Natural killer cell (primary cell): ENCODE data around the gene SPEN. TPM values are rescaled to one million over a fixed set of nuclear protein-coding genes. Genes with fewer than 3 reads are reported as not detected.
"Not testable (repeated sequence)": the region's sequence is repeated elsewhere in the genome, so short reads cannot be mapped to it uniquely, and the experiment has no call there.

Experiments
- ATAC-seq, 3 donors: fragments of 150-1000 bp in 2 of 3; fragments of 200-7000 bp in 1 of 3; cut with Tn5 transposase; 1 replicate in 1 of 3; 2 replicates in 2 of 3; pipeline ENCODE4 v1.10.0; 2021; ENCODE audit warnings: mild to moderate bottlenecking in 2 of 3, moderate library complexity in 2 of 3
- DNase-seq, 2 donors: peaks; one replicate each; pipeline versions ENCODE4 v3.0.0 to v3.0.0-alpha.2; 2013 to 2021; ENCODE audit warnings: mixed read lengths in 1 of 2
- H3K27ac ChIP-seq: one replicate; pipeline ENCODE4 v1.5.1; 2013; ENCODE audit warnings: mild to moderate bottlenecking, low read length
- H3K27me3 ChIP-seq: one replicate; pipeline ENCODE4 v1.6.1; 2013; ENCODE audit warnings: low read length; ENCODE audit not compliant: control insufficient read depth, insufficient read depth
- H3K36me3 ChIP-seq: one replicate; pipeline ENCODE4 v1.6.1; 2013; ENCODE audit warnings: low read length; ENCODE audit not compliant: control insufficient read depth, insufficient read depth
- H3K4me1 ChIP-seq: one replicate; pipeline ENCODE4 v1.6.1; 2013; ENCODE audit warnings: low read length; ENCODE audit not compliant: control insufficient read depth, insufficient read depth
- H3K4me3 ChIP-seq: one replicate; pipeline ENCODE4 v1.5.1; 2013; ENCODE audit warnings: low read length
- H3K9me3 ChIP-seq: one replicate; pipeline ENCODE4 v1.6.1; 2013; ENCODE audit warnings: low read length; ENCODE audit not compliant: control insufficient read depth, insufficient read depth
- H3K27ac Mint-ChIP-seq, 2 donors: one replicate each; pipeline ENCODE4 v1.8.0; 2022; ENCODE audit warnings: mild to moderate bottlenecking in 2 of 2, mixed read lengths in 2 of 2, moderate library complexity in 1 of 2
- H3K27me3 Mint-ChIP-seq, 2 donors: one replicate each; pipeline ENCODE4 v1.8.0; 2022; ENCODE audit warnings: low read depth in 2 of 2, mixed read lengths in 2 of 2
- H3K36me3 Mint-ChIP-seq: one replicate; pipeline ENCODE4 v1.8.0; 2022; ENCODE audit warnings: mixed read lengths
- H3K4me1 Mint-ChIP-seq, 2 donors: one replicate each; pipeline ENCODE4 v1.8.0; 2022; ENCODE audit warnings: mixed read lengths in 2 of 2
- H3K4me3 Mint-ChIP-seq: one replicate; pipeline ENCODE4 v1.8.0; 2022; ENCODE audit warnings: mild to moderate bottlenecking, moderate library complexity, mixed read lengths
- H3K9me3 Mint-ChIP-seq, 2 donors: one replicate each; pipeline ENCODE4 v1.8.0; 2022; ENCODE audit warnings: mixed read lengths in 2 of 2
- CTCF ChIP-seq: fragments of 200-600 bp; IDR thresholded peaks from one replicate; pipeline ENCODE4 v1.8.0; 2022; ENCODE audit warnings: antibody characterized with exemption
- WGBS: methylation state at CpG from one replicate; pipeline ENCODE4 v1.1.7; 2013; ENCODE audit warnings: missing lambda C conversion rate; ENCODE audit not compliant: insufficient coverage; 5-methylcytosine and 5-hydroxymethylcytosine counted together
- intact Hi-C: fragments of 100-400 bp; cut with micrococcal nuclease; formaldehyde crosslinking; loops from one replicate; pipeline ENCODE4 v1.14.2; 2022
- total RNA-seq, 4 donors: library from RNA; stranded (reverse); fragments of 120-200 nt in 1 of 4; gene quantifications; one replicate each; pipeline versions ENCODE4 v1.2.3 to v1.2.4, GENCODE V29; 2013 to 2022

The SPEN gene
- total RNA-seq, 3 donors from 2014 or later (not counting 1 experiment from before 2014, with no cell fraction given) = 98.1 to 114 (median 105) TPM

- Mint-ChIP-seq H3K4me1 (peaks cover 39 to 45% of the 10 kb centered on the region in 2 donors), H3K9me3 (no peaks in the 10 kb centered on the region), H3K27ac (peak overlapping the region; percentile 95 to 99), H3K4me3 (peak overlapping the region; percentile 96), H3K27me3 (no peaks in the 10 kb centered on the region), H3K36me3 (no peaks in the 10 kb centered on the region)
- Histone ChIP-seq H3K27me3 (no peaks in the 10 kb centered on the region), H3K9me3 (no peaks in the 10 kb centered on the region), H3K36me3 (no peaks in the 10 kb centered on the region), H3K4me3 (peak overlapping the region; percentile 80), H3K27ac (peak overlapping the region; percentile 96), H3K4me1 (peaks cover 40% of the 10 kb centered on the region)
- TF ChIP-seq CTCF = no peak
- ATAC-seq = peak; percentile 45 to 74 (median 62)
- intact Hi-C loops = loop anchor here (2.0 to 10.0 kb wide), 5 partner anchors 53 to 1070 kb away; partner anchors contain the start of gene SZRD1
- WGBS = under 1% methylated on average over 77 of the region's 77 CpGs
- peak; percentile 84 to 94 for DNase-seq
Measured at GRCh38 chr1:15834406-15835204, 12.9 kb upstream of the SPEN start.

GRCh38 chr1:15835205-15835740 is 12.2 kb upstream of the SPEN start:
- Mint-ChIP-seq H3K27me3 (no peaks in the 10 kb centered on the region), H3K27ac (peak overlapping the region; percentile 95 to 99), H3K9me3 (no peaks in the 10 kb centered on the region), H3K4me3 (peak overlapping the region; percentile 96), H3K4me1 (peaks cover 32 to 39% of the 10 kb centered on the region in 2 donors), H3K36me3 (no peaks in the 10 kb centered on the region)
- Histone ChIP-seq H3K27me3 (no peaks in the 10 kb centered on the region), H3K36me3 (no peaks in the 10 kb centered on the region), H3K9me3 (no peaks in the 10 kb centered on the region), H3K4me3 (peak overlapping the region; percentile 80), H3K4me1 (peaks cover 36% of the 10 kb centered on the region), H3K27ac (peak overlapping the region; percentile 96)
- under 1% methylated on average over 37 of the region's 37 CpGs for WGBS
- ATAC-seq = peak in 2 of 3 donors; percentile 0 to 3
- DNase-seq = peak in 1 of 2 donors; percentile 68
- no peak for TF ChIP-seq CTCF
- intact Hi-C loops = loop anchor here (2.0 to 10.0 kb wide), 4 partner anchors 82 to 1070 kb away; partner anchors contain the start of gene SZRD1

- Mint-ChIP-seq H3K4me1 (peaks cover 30 to 35% of the 10 kb centered on the region in 2 donors), H3K36me3 (no peaks in the 10 kb centered on the region)
- WGBS = 5% methylated on average over 56 of the region's 66 CpGs
Measured at GRCh38 chr1:15835741-15836510, 11.6 kb upstream of the SPEN start.

GRCh38 chr1:15836511-15836771 is 11.1 kb upstream of the SPEN start:
- H3K36me3 Mint-ChIP-seq, H3K27me3 Mint-ChIP-seq, H3K9me3 ChIP-seq, H3K27me3 ChIP-seq, ATAC-seq, H3K9me3 Mint-ChIP-seq, H3K36me3 ChIP-seq, DNase-seq: not testable (repeated sequence)
- 80% methylated on average over 14 of the region's 14 CpGs for WGBS
- peaks cover 32% of the 10 kb centered on the region for H3K4me1 ChIP-seq
- intact Hi-C loops = loop anchor here (5.0 to 10.0 kb wide), 3 partner anchors 81 to 1068 kb away; partner anchors contain the start of gene SZRD1
- H3K27ac ChIP-seq = peak overlapping the region; percentile 96
- H3K4me3 Mint-ChIP-seq = peak overlapping the region; percentile 96
- H3K4me1 Mint-ChIP-seq = peaks cover 30 to 35% of the 10 kb centered on the region in 2 donors
- H3K4me3 ChIP-seq = peak overlapping the region; percentile 80
- peak overlapping the region; percentile 95 to 99 for H3K27ac Mint-ChIP-seq

More at GRCh38 chr1:15835741-15836510, 11.6 kb upstream of the SPEN start:
- DNase-seq = peak; percentile 96 to 100
- no peaks in the 10 kb centered on the region for H3K9me3 ChIP-seq
- peaks cover 32% of the 10 kb centered on the region for H3K4me1 ChIP-seq
- Mint-ChIP-seq H3K27ac (peak overlapping the region; percentile 95 to 99), H3K27me3 (no peaks in the 10 kb centered on the region), H3K9me3 (no peaks in the 10 kb centered on the region), H3K4me3 (peak overlapping the region; percentile 96)
- intact Hi-C loops = loop anchor here (2.0 to 10.0 kb wide), 4 partner anchors 81 to 1069 kb away; partner anchors contain the start of gene SZRD1
- H3K36me3 ChIP-seq = no peaks in the 10 kb centered on the region
- peak; percentile 51 to 77 (median 58) for ATAC-seq
- H3K27me3 ChIP-seq = no peaks in the 10 kb centered on the region
- H3K4me3 ChIP-seq = peak overlapping the region; percentile 80
- peak overlapping the region; percentile 96 for H3K27ac ChIP-seq
- TF ChIP-seq CTCF = no peak
